Measurements from ENCODE around the gene TMEM229B. TPM values are rescaled to one million over a fixed set of nuclear protein-coding genes. Genes with fewer than 3 reads are reported as not detected.

Gene TMEM229B
- total and polyA plus RNA-seq, 2 experiments from 2014 or later, result 0.09 TPM

GRCh38 chr14:67486890-67487289 is 1.6 kb downstream of the TMEM229B start:
- no peak for DNase-seq (ENCODE audit: low read depth in 1 of 2, low spot score in 1 of 2)
- H3K27me3 ChIP-seq, result no peaks in the 10 kb centered on the region
- no peak overlapping the region for H3K27ac ChIP-seq
- H3K9me3 ChIP-seq (ENCODE audit: low read depth), result no peaks in the 10 kb centered on the region
- no peak overlapping the region for H3K4me3 ChIP-seq
- H3K36me3 ChIP-seq, result no peaks in the 10 kb centered on the region
- TF ChIP-seq CTCF (IDR thresholded peaks at IDR 0.05; ENCODE audit: low read depth, low read length), result no peak
- H3K4me1 ChIP-seq (ENCODE audit: low read depth), result peaks cover 6% of the 10 kb centered on the region

GRCh38 chr14:67485501-67486095 is 2.9 kb downstream of the TMEM229B start:
- H3K36me3 ChIP-seq, result no peaks in the 10 kb centered on the region
- peak in 1 of 2 donors; percentile 67 for DNase-seq (ENCODE audit: low read depth in 1 of 2, low spot score in 1 of 2)
- H3K9me3 ChIP-seq (ENCODE audit: low read depth), result no peaks in the 10 kb centered on the region
- TF ChIP-seq CTCF (IDR thresholded peaks at IDR 0.05; ENCODE audit: low read depth, low read length), result no peak
- H3K27me3 ChIP-seq, result no peaks in the 10 kb centered on the region
- H3K4me1 ChIP-seq (ENCODE audit: low read depth), result peaks cover 6% of the 10 kb centered on the region
- H3K4me3 ChIP-seq, result no peak overlapping the region
- no peak overlapping the region for H3K27ac ChIP-seq

GRCh38 chr14:67483579-67484285 is 4.8 kb downstream of the TMEM229B start:
- H3K36me3 ChIP-seq, result no peaks in the 10 kb centered on the region
- TF ChIP-seq CTCF (IDR thresholded peaks at IDR 0.05; ENCODE audit: low read depth, low read length), result no peak
- no peaks in the 10 kb centered on the region for H3K27me3 ChIP-seq
- no peak overlapping the region for H3K4me3 ChIP-seq
- H3K9me3 ChIP-seq (ENCODE audit: low read depth), result no peaks in the 10 kb centered on the region
- no peak for DNase-seq (ENCODE audit: low read depth in 1 of 2, low spot score in 1 of 2)
- no peak overlapping the region for H3K27ac ChIP-seq
- peaks cover 6% of the 10 kb centered on the region for H3K4me1 ChIP-seq (ENCODE audit: low read depth)

- DNase-seq (ENCODE audit: low read depth in 1 of 2, low spot score in 1 of 2), result no peak
- no peak overlapping the region for H3K27ac ChIP-seq
- H3K4me3 ChIP-seq, result no peak overlapping the region
- H3K36me3 ChIP-seq, result no peaks in the 10 kb centered on the region
- no peaks in the 10 kb centered on the region for H3K27me3 ChIP-seq
- no peak for TF ChIP-seq CTCF (IDR thresholded peaks at IDR 0.05; ENCODE audit: low read depth, low read length)
- peaks cover 6% of the 10 kb centered on the region for H3K4me1 ChIP-seq (ENCODE audit: low read depth)
- H3K9me3 ChIP-seq (ENCODE audit: low read depth), result no peaks in the 10 kb centered on the region
These were observed 6.0 kb downstream of the TMEM229B start for GRCh38 chr14:67482231-67483164.

- TF ChIP-seq CTCF (IDR thresholded peaks at IDR 0.05; ENCODE audit: low read depth, low read length), result no peak
- no peaks in the 10 kb centered on the region for H3K9me3 ChIP-seq (ENCODE audit: low read depth)
- peak in 1 of 2 donors; percentile 53 for DNase-seq (ENCODE audit: low read depth in 1 of 2, low spot score in 1 of 2)
- H3K27me3 ChIP-seq, result no peaks in the 10 kb centered on the region
- H3K4me1 ChIP-seq (ENCODE audit: low read depth), result peaks cover 6% of the 10 kb centered on the region
- no peak overlapping the region for H3K27ac ChIP-seq
- H3K36me3 ChIP-seq, result no peaks in the 10 kb centered on the region
- H3K4me3 ChIP-seq, result no peak overlapping the region
These were observed 8.5 kb downstream of the TMEM229B start for GRCh38 chr14:67480011-67480410.
